Left lobe of liver (tissue), 2 donors: Measurements from ENCODE around the gene RALGAPB. TPM values are rescaled to one million over a fixed set of nuclear protein-coding genes. Genes with fewer than 3 reads are reported as not detected.
"Not testable (repeated sequence)": the region's sequence is repeated elsewhere in the genome, so short reads cannot be mapped to it uniquely, and the experiment has no call there.

Source experiments
- ATAC-seq: fragments of 200-7000 bp; cut with Tn5 transposase; one replicate; pipeline ENCODE4 v1.9.1; 2020; ENCODE audit warnings: mild to moderate bottlenecking, moderate library complexity
- DNase-seq: peaks from one replicate; pipeline ENCODE4 v3.0.0-alpha.2; 2020; ENCODE audit warnings: low spot score
- total RNA-seq: library from RNA; stranded (reverse); gene quantifications from one replicate; pipeline ENCODE4 v1.2.1, GENCODE V29; 2021
- donor health status: DM: no; HTN: no; CAD: no; lungs with moderate emphysema.
- donor health status: DM: no; HTN: yes; CAD: no.

The RALGAPB gene
- total RNA-seq, 1 donor from 2014 or later: 9.2 TPM

GRCh38 chr20:38479596-38479995, 7.0 kb downstream of the RALGAPB start:
- no peak for ATAC-seq
- DNase-seq: no peak

- no peak for ATAC-seq
Measured at GRCh38 chr20:38485041-38485440, 12.4 kb downstream of the RALGAPB start.

GRCh38 chr20:38489181-38489580, 16.5 kb downstream of the RALGAPB start:
- DNase-seq (no peak), ATAC-seq (no peak)

More at GRCh38 chr20:38485041-38485440, 12.4 kb downstream of the RALGAPB start:
- DNase-seq: no peak

- DNase-seq: no peak
- ATAC-seq: no peak
Measured at GRCh38 chr20:38497246-38497935, 24.7 kb downstream of the RALGAPB start.

GRCh38 chr20:38498909-38499308, 26.3 kb downstream of the RALGAPB start:
- no peak for DNase-seq
- ATAC-seq: no peak

- ATAC-seq: no peak
- no peak for DNase-seq
Measured at GRCh38 chr20:38499366-38499765, 26.7 kb downstream of the RALGAPB start.

- no peak for ATAC-seq
Measured at GRCh38 chr20:38501858-38502436, 29.3 kb downstream of the RALGAPB start.

GRCh38 chr20:38504368-38505090, 31.9 kb downstream of the RALGAPB start:
- DNase-seq: no peak
- ATAC-seq: no peak

More at GRCh38 chr20:38501858-38502436, 29.3 kb downstream of the RALGAPB start:
- no peak for DNase-seq

GRCh38 chr20:38505091-38505455, 32.4 kb downstream of the RALGAPB start:
- DNase-seq: no peak
- no peak for ATAC-seq

- ATAC-seq, DNase-seq: not testable (repeated sequence)
Measured at GRCh38 chr20:38511726-38512125, 39.1 kb downstream of the RALGAPB start.

GRCh38 chr20:38514185-38514584, 41.5 kb downstream of the RALGAPB start:
- DNase-seq: no peak
- ATAC-seq: no peak

GRCh38 chr20:38514947-38515346, 42.3 kb downstream of the RALGAPB start:
- no peak for ATAC-seq
- no peak for DNase-seq

GRCh38 chr20:38515631-38516030, 43.0 kb downstream of the RALGAPB start:
- ATAC-seq (no peak), DNase-seq (no peak)

GRCh38 chr20:38519426-38519825, 46.8 kb downstream of the RALGAPB start:
- DNase-seq (no peak), ATAC-seq (no peak)

GRCh38 chr20:38520261-38520660, 47.6 kb downstream of the RALGAPB start:
- DNase-seq: no peak
- no peak for ATAC-seq

- DNase-seq (no peak), ATAC-seq (no peak)
Measured at GRCh38 chr20:38523697-38524096, 51.1 kb downstream of the RALGAPB start.

- no peak for ATAC-seq
- no peak for DNase-seq
Measured at GRCh38 chr20:38528167-38528566, 55.5 kb downstream of the RALGAPB start.

- DNase-seq (no peak), ATAC-seq (no peak)
Measured at GRCh38 chr20:38531021-38531420, 58.4 kb downstream of the RALGAPB start.

- DNase-seq: no peak
- ATAC-seq: no peak
Measured at GRCh38 chr20:38534756-38535155, 62.1 kb downstream of the RALGAPB start.

GRCh38 chr20:38536310-38536709, 63.7 kb downstream of the RALGAPB start:
- no peak for ATAC-seq
- DNase-seq: no peak

GRCh38 chr20:38537176-38537575, 64.5 kb downstream of the RALGAPB start:
- DNase-seq (no peak), ATAC-seq (no peak)

GRCh38 chr20:38538789-38539188, 66.1 kb downstream of the RALGAPB start:
- DNase-seq (no peak), ATAC-seq (no peak)
